Karpas-422 (cell line): ENCODE results near the gene PCDHB1. TPM values are rescaled to one million over a fixed set of nuclear protein-coding genes. Genes with fewer than 3 reads are reported as not detected.

Experiments used
- DNase-seq: peaks from one replicate; pipeline ENCODE4 v3.0.0-alpha.2; 2015
- H2AFZ ChIP-seq: fragments of 200-600 bp; sonication (generic); 2 replicates; pipeline ENCODE4 v1.6.1; 2014; ENCODE audit warnings: antibody characterized with exemption, low read length, mixed read lengths
- H3K27ac ChIP-seq: fragments of 200-600 bp; sonication (generic); 2 replicates; pipeline ENCODE4 v1.5.1; 2014; ENCODE audit warnings: mild to moderate bottlenecking, low read length, moderate library complexity
- H3K27me3 ChIP-seq: fragments of 200-600 bp; sonication (generic); 2 replicates; pipeline ENCODE4 v1.6.1; 2014; ENCODE audit warnings: low read length, mixed read lengths
- H3K36me3 ChIP-seq: fragments of 200-600 bp; sonication (generic); 2 replicates; pipeline ENCODE4 v1.6.1; 2014; ENCODE audit warnings: low read length, mixed read lengths; ENCODE audit not compliant: insufficient read depth
- H3K4me1 ChIP-seq: fragments of 200-600 bp; sonication (generic); 2 replicates; pipeline ENCODE4 v1.6.1; 2014; ENCODE audit warnings: mild to moderate bottlenecking, low read length, mixed read lengths
- H3K4me2 ChIP-seq: fragments of 200-600 bp; sonication (generic); 2 replicates; pipeline ENCODE4 v1.6.1; 2014; ENCODE audit warnings: low read length, low read depth, mild to moderate bottlenecking; ENCODE audit not compliant: poor library complexity, severe bottlenecking
- H3K4me3 ChIP-seq: fragments of 200-600 bp; sonication (generic); 2 replicates; pipeline ENCODE4 v1.5.1; 2014; ENCODE audit warnings: mild to moderate bottlenecking, antibody characterized with exemption, low read length, mixed read lengths
- H3K79me2 ChIP-seq: fragments of 200-600 bp; sonication (generic); 2 replicates; pipeline ENCODE4 v1.6.1; 2014; ENCODE audit warnings: mild to moderate bottlenecking, low read length, mixed read lengths
- H3K9ac ChIP-seq: fragments of 200-600 bp; sonication (generic); 2 replicates; pipeline ENCODE4 v1.6.0; 2014; ENCODE audit warnings: low read length
- H3K9me2 ChIP-seq: fragments of 200-600 bp; sonication (generic), shearing (Covaris generic); replicated peaks from 2 replicates; pipeline ENCODE4 v1.6.0; 2014; ENCODE audit warnings: mild to moderate bottlenecking, low read length, moderate library complexity; ENCODE audit not compliant: insufficient read depth
- H3K9me3 ChIP-seq: fragments of 300-700, 200-600 bp; sonication (generic); 2 replicates; pipeline ENCODE4 v1.6.1; 2014; ENCODE audit warnings: low read length, mixed read lengths
- H4K20me1 ChIP-seq: fragments of 200-600 bp; sonication (generic); 2 replicates; pipeline ENCODE4 v1.6.1; 2014; ENCODE audit warnings: mild to moderate bottlenecking, antibody characterized with exemption, low read length, low read depth; ENCODE audit not compliant: insufficient read depth
- total RNA-seq: library from RNA; depleted of rRNA; stranded (reverse); fragments of >200 nt; shearing (Covaris generic); gene quantifications from 2 replicates; pipeline ENCODE4 v1.2.3, GENCODE V29; 2014; ENCODE audit warnings: low replicate concordance

Gene PCDHB1
- total RNA-seq, 1 experiment from 2014 or later = not detected

DNA sequence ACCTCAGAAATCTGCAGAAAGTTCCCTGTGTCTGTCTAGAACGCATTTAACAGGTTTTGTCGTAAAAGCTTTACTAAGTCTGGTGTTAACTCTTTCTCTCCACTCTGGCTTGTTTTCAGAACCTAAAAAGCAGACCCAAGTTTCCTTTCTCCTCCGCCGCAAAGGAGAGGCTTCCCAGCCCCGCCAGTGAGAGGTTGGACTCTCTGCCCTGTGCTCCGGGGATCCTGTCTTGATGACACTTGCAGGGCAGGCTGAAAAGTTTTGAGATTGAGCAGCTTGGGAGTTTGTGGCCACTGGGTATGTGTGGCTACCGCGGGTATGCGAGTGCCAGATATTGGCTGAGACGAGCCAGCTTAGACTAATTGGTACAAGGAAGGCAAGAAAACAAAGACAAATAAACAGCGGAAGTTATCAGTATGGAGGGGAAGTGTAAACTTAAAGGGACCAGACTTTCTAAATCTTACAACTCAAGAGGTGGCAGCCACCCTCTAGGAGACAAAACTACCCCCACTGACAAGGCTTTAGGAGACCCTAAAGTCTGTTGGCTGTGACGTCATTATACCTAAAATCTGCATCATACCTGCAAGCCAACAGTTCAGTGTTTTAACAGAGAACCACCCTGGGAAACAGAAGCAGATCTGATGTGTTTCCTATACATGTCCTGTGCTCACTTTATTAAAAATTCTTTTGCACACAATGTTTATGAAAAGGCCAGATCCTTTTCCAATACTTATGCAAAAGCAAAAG lies 41.0 kb upstream of the PCDHB1 start:
- Histone ChIP-seq H4K20me1 (no peaks in the 10 kb centered on the region), H3K27ac (no peak overlapping the region), H3K4me3 (no peak overlapping the region), H2AFZ (no peak overlapping the region), H3K9me3 (no peaks in the 10 kb centered on the region), H3K36me3 (no peaks in the 10 kb centered on the region), H3K79me2 (no peaks in the 10 kb centered on the region), H3K9me2 (no peaks in the 10 kb centered on the region), H3K9ac (no peak overlapping the region), H3K4me2 (no peak overlapping the region), H3K4me1 (no peaks in the 10 kb centered on the region), H3K27me3 (no peaks in the 10 kb centered on the region)
- no peak for DNase-seq

DNA sequence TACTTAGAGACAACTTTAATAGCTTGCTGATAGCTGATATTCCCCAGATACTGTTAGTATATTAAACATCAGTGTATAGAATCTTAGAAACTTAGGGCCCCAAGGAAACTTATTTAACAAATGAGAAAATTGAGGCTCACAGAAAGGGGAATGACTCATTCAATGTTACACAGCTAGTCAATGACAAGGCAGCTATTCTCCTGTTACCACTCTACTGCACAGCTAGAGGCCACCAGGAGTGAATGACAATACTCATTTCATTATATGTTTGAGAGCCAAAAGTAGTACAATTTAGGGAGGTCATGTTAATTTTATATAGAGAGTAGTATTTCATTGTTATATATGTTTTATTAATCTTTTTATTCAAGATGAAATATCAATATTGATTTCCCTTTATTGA lies 33.2 kb upstream of the PCDHB1 start:
- Histone ChIP-seq H3K9me3 (no peaks in the 10 kb centered on the region), H3K9ac (no peak overlapping the region), H3K4me2 (no peak overlapping the region), H3K9me2 (no peaks in the 10 kb centered on the region), H3K4me1 (no peaks in the 10 kb centered on the region), H3K4me3 (no peak overlapping the region), H3K27ac (no peak overlapping the region), H3K27me3 (no peaks in the 10 kb centered on the region), H3K36me3 (no peaks in the 10 kb centered on the region), H3K79me2 (no peaks in the 10 kb centered on the region), H2AFZ (no peak overlapping the region), H4K20me1 (no peaks in the 10 kb centered on the region)
- DNase-seq = no peak

DNA sequence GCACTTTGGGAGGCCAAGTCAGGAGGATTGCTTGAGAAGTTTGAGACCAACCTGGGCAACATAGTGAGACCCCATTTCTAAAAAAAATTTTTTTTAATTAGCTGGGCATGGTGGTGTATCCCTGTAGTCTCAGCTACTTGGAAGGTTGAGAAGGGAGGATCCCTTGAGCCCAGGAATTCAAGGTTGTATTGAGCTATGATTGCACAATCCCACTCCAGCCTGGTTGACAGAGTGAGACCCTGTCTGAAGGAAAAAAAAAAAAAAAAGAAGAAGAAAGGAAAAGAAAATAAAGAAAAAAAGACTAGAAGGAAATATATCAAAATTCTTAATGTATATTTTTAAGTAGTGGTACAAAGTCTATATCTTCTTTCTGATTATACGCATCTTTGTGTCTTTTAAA lies 28.8 kb upstream of the PCDHB1 start:
- H3K4me3 ChIP-seq = no peak overlapping the region
- no peaks in the 10 kb centered on the region for H3K9me2 ChIP-seq
- H3K9me3 ChIP-seq = no peaks in the 10 kb centered on the region
- no peak for DNase-seq
- no peaks in the 10 kb centered on the region for H4K20me1 ChIP-seq
- no peak overlapping the region for H3K9ac ChIP-seq
- H3K4me2 ChIP-seq = no peak overlapping the region
- no peaks in the 10 kb centered on the region for H3K36me3 ChIP-seq
- no peaks in the 10 kb centered on the region for H3K79me2 ChIP-seq
- no peak overlapping the region for H3K27ac ChIP-seq
- no peaks in the 10 kb centered on the region for H3K4me1 ChIP-seq
- H3K27me3 ChIP-seq = no peaks in the 10 kb centered on the region
- H2AFZ ChIP-seq = no peak overlapping the region

DNA sequence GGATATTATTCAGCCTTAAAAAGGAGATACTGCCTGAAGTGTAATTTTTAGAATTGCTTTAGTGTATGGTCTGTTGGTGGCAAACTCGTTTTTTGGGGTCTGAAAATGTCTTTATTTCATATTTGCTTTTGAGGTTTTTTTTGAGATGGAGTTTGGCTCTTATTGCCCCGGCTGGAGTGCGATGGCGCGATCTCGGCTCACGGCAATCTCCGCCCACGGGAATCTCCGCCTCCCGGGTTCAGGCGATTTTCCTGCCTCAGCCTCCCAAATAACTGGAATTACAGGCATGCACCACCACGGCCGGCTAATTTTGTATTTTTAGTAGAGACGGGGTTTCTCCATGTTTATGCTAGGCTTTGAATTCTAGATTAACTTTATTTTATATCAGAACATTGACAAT lies 20.2 kb upstream of the PCDHB1 start:
- no peaks in the 10 kb centered on the region for H3K79me2 ChIP-seq
- no peaks in the 10 kb centered on the region for H3K9me3 ChIP-seq
- no peaks in the 10 kb centered on the region for H3K4me1 ChIP-seq
- no peaks in the 10 kb centered on the region for H4K20me1 ChIP-seq
- H3K27me3 ChIP-seq = no peaks in the 10 kb centered on the region
- H3K27ac ChIP-seq = no peak overlapping the region
- no peak for DNase-seq
- H3K4me3 ChIP-seq = no peak overlapping the region
- no peak overlapping the region for H3K9ac ChIP-seq
- H2AFZ ChIP-seq = no peak overlapping the region
- H3K9me2 ChIP-seq = no peaks in the 10 kb centered on the region
- H3K4me2 ChIP-seq = no peak overlapping the region
- no peaks in the 10 kb centered on the region for H3K36me3 ChIP-seq

DNA sequence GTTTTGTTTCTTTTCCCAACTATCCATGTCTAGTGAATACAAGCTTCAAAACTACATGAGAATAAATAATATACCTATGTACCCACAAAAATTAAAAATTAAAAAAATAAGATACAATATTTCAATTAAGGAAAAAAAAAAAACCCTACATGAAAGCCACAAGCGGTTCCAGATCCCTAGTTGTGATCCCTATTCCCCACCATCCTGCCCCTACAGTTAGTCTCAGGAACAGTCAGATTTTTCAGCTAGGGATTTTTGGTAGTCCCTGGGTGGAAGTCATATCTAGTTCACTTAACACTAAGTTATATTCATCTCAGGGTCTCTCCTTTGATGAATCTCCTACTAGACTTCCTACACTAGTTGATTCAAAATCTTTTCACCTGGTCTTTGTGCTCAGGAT lies 18.5 kb upstream of the PCDHB1 start:
- no peaks in the 10 kb centered on the region for H3K4me1 ChIP-seq
- H3K9ac ChIP-seq = no peak overlapping the region
- no peak overlapping the region for H3K27ac ChIP-seq
- H3K9me3 ChIP-seq = no peaks in the 10 kb centered on the region
- no peaks in the 10 kb centered on the region for H3K9me2 ChIP-seq
- no peak overlapping the region for H3K4me3 ChIP-seq
- H4K20me1 ChIP-seq = no peaks in the 10 kb centered on the region
- no peak overlapping the region for H3K4me2 ChIP-seq
- no peak overlapping the region for H2AFZ ChIP-seq
- no peaks in the 10 kb centered on the region for H3K79me2 ChIP-seq
- no peak for DNase-seq
- no peaks in the 10 kb centered on the region for H3K36me3 ChIP-seq
- H3K27me3 ChIP-seq = no peaks in the 10 kb centered on the region

DNA sequence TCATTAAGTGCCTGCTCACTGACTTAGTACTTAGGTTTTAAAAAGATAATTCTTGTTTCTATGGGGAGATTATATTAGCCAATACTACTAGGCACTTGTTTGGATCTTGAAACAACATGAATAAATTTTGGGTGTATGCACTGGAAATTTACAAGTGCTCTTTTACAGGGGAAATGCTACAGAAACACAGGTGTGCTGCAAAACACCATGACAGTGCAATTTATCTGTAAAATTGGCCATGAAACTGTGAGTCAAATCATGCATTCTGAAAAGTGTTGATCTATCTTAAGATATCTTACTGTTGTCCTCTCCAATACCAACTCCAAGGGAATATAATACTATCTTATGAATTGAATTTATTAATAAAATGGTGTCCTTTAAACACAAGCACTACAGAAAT lies 12.1 kb upstream of the PCDHB1 start:
- DNase-seq = no peak
- Histone ChIP-seq H3K27ac (no peak overlapping the region), H2AFZ (no peak overlapping the region)

DNA sequence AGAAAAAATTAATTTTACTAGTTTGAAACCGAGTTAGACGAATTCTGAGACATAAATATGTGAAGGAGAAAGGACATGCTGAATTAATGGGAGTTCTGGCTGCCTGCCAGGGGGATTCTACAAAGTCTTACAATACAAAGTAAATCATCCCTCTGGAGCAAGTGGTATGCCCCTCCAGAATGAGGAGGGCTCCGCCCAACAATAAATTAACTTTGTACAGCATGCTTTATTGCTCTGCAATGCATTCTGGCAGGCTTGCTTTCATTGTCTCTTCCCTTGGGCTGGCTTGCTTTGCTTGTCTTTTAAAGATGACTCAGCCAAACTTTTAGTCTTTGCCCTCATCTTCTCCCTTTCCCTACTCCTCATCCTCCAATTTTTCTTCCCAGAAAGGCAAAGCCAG lies 11.7 kb upstream of the PCDHB1 start:
- Histone ChIP-seq H3K4me1 (no peaks in the 10 kb centered on the region), H3K36me3 (no peaks in the 10 kb centered on the region), H3K27me3 (no peaks in the 10 kb centered on the region), H3K27ac (no peak overlapping the region), H3K4me3 (no peak overlapping the region), H3K4me2 (no peak overlapping the region), H2AFZ (no peak overlapping the region), H3K9ac (no peak overlapping the region), H3K9me3 (0 out of 2 replicates have a peak, but pooled peaks cover 4% of the 10 kb centered on the region), H4K20me1 (no peaks in the 10 kb centered on the region), H3K9me2 (no peaks in the 10 kb centered on the region), H3K79me2 (no peaks in the 10 kb centered on the region)
- no peak for DNase-seq

More for the DNA sequence above, 12.1 kb upstream of the PCDHB1 start:
- Histone ChIP-seq H3K36me3 (no peaks in the 10 kb centered on the region), H3K4me3 (no peak overlapping the region), H3K79me2 (no peaks in the 10 kb centered on the region), H3K9ac (no peak overlapping the region), H3K9me2 (no peaks in the 10 kb centered on the region), H3K4me2 (no peak overlapping the region), H3K27me3 (no peaks in the 10 kb centered on the region), H3K9me3 (0 out of 2 replicates have a peak, but pooled peaks cover 4% of the 10 kb centered on the region), H4K20me1 (no peaks in the 10 kb centered on the region), H3K4me1 (no peaks in the 10 kb centered on the region)

DNA sequence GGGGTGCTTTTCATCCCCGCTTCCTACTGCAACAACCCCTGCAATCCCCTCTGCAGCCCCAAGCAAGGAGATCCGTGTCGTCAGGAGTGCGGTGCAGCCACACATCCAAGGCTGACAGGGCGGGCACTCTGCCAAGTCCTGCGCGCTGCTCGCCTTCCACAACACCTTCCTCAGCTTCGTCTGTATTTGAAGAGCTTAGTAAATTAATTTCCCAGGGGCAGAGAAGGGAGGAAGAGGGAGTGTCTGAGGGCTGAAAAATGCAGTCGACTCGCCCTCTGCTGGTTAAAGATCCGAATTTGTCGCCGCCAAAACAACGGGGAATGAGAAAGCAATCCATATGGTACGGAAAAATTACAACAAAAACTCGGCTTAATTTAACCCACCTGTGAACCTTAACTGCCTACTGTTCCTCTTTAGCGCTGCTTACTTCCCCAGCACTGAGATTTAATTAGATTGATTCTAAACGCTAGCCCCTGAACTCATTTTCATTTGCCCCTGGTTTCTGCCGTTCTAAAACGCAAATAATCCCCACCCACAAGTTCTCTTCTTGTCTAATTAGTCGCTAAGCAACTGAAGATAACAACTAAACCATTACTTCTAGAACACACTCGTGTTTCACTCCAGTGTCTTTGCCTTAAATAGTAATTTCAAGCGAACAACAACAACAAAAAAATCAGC lies 10.9 kb upstream of the PCDHB1 start:
- H3K4me1 ChIP-seq = no peaks in the 10 kb centered on the region
- H3K9me3 ChIP-seq = 0 out of 2 replicates have a peak, but pooled peaks cover 4% of the 10 kb centered on the region
- H4K20me1 ChIP-seq = no peaks in the 10 kb centered on the region
- H3K36me3 ChIP-seq = no peaks in the 10 kb centered on the region
- H3K79me2 ChIP-seq = no peaks in the 10 kb centered on the region
- no peak overlapping the region for H2AFZ ChIP-seq
- H3K4me2 ChIP-seq = no peak overlapping the region
- H3K4me3 ChIP-seq = no peak overlapping the region
- H3K27me3 ChIP-seq = no peaks in the 10 kb centered on the region
- no peak overlapping the region for H3K9ac ChIP-seq
- no peak overlapping the region for H3K27ac ChIP-seq
- H3K9me2 ChIP-seq = no peaks in the 10 kb centered on the region
- no peak for DNase-seq
